Activated naive CD4-positive, alpha-beta T cell (primary cell): Measurements from ENCODE around the gene PBX3.
"Not testable (repeated sequence)": the region's sequence is repeated elsewhere in the genome, so short reads cannot be mapped to it uniquely, and the experiment has no call there.

Experiments
- DNase-seq, 4 experiments: peaks; one replicate each; lab custom pipeline; 2025; lab: John Stamatoyannopoulos, UW

Gene PBX3

DNA sequence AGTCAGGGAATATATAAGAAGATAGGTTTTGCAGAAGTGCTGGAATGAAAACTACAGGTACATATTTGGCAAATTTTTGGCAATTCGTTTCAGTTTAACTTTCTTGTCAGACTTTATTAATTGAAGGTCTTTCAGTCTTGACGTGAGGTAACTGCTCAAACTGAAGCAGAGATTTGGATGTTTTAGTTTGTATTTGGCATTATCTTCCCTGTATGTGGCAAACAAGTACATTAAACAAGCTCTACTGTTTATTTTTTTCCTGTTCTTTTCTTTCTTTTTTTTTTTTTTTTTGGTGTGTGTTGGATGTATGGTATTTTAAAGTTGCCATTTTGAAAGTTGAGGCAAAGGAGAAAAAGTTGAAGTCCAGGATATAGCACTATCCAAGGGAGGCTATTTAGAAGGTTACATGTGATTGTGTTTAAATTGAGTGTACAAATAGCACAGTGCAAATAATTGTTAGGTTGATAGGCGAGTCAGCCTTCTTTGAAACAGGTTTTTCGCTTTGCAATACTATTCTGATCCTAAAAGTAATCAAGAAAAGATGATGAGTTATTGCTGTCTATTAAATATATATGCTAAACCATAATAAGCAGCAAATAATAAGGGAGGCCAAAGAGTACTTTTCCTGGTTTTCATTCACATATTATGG, 2.2 kb downstream of the PBX3 start:
- DNase-seq: no peak

DNA sequence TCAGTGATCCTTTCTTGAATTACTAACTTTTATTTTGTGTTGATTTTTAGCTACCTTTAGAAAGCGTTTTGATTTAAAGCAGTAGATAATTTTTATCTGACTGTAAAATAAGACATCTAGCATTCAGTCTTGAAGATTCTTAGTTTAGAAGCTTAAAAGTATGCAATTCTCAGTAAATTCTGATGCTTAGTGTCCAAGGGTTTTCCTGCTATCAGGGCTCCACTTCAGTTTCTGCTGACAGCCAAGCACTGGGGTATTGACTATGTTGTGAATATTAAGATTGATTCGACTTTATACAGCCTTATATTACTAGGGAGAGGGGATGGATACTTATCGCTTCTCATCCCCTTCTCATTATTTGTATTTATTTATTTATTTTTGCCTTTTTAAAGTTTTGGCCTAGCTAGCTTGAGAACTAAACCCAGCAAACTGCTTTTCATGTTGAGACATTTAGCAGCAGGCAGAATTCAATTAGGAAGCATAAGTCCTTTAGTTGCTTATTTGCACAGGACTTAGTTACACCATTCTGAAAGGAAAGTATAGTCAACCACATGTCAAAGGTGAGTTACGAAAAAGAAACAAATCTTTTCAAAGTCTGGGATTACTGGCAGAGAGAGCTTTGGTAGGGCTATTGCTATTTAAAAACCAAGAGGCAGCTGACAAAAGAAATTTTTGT, 2.9 kb downstream of the PBX3 start:
- no peak for DNase-seq

DNA sequence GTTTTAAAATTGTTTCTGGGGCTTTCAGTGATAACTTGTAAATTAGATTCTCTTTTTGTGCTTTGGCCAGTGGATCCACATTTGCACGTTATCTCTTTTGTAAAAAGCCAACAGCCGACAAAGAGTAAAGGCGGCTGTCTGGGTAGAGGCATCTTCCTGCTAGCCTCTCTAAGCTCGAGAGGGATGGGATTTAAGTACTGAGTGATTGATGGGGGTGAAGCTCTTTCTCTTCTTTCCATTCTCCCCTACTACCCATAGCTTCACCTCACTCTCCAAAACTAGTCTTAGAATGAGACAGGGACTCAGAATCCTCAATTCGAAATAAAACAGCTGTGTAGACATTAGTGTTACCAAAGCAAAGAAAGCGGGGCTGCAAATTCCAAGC, 3.4 kb downstream of the PBX3 start:
- DNase-seq: no peak

DNA sequence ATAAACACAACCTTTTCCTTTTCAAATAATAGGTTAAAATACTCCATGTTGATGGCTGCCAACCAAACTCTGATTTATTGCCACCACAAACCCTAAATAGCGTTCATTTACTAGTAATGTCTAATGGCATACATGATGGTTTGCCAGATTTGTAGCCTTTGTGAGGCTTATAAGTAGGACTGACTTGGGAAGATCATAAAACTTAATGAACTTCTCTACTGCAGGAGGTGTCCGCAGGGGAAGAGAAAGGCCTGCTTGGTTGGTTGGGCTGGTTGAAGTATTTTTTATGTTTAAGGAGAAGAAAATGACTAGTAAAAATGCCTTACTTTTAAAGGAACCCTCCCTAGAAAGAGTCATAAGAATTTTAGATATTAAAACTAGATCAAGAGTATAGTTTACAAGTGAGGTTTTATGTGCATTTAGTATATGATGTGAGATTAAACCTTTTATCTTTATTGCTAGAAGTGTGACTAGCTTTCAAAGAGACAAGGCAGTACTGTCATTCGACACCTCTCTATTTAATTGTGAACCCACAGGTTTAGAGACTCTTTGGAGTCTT, 5.0 kb downstream of the PBX3 start:
- DNase-seq: no peak

DNA sequence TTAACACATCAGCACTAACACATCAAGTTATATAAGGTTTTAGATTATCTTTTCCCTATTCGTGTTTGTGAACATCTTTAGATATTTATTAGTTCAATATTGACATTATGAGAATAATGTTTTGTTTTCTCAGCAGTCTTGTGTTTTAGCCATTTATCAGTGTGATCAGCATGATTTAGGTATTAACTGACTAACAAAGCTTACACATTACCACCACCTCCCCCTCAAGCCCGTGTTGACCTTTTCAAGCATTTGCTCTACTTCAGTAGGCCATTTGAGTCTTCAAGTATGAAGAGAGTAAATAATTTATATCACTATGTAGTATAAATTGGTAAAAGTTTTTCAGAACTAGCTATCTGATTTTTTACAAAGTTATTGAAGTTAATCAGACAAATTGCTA, 6.9 kb downstream of the PBX3 start:
- DNase-seq: no peak

DNA sequence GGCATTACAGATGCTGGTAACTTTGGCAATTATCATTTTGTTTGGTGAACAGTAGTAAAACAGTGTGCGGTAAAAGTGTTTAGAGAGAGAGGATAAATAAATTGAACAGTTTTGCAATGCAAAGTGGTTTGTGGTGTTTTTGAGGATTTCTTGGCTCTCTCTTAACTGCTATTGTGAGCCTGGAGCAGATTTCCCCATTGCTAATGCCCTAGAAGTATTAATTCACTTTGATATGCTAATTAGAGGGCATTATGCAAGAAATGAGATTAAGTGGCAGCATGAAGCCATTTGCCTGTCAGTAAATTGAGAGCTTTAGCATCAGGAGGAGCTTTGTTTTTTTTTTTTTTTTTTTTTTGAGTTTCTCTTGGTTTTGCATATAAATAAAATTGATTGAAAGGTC, 8.2 kb downstream of the PBX3 start:
- DNase-seq: no peak

DNA sequence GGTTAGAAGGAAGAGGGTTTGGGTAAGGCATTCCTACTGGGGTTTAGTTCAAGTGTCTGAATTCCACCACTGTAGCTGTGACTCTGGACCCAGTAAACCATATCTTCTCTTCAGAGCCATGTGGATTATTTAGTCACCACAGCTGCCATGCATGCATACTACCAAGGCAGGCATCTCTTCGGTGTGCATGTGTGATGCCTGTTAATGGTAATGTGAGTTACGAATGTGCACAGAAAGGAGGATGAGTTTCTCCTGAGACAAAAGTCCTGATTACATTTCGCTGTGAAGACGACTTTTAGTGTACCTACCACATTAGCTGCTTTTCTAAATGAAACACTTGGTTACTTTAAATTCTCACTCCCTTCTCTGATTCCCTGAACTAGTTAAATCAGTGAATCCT, 9.3 kb downstream of the PBX3 start:
- DNase-seq: no peak

DNA sequence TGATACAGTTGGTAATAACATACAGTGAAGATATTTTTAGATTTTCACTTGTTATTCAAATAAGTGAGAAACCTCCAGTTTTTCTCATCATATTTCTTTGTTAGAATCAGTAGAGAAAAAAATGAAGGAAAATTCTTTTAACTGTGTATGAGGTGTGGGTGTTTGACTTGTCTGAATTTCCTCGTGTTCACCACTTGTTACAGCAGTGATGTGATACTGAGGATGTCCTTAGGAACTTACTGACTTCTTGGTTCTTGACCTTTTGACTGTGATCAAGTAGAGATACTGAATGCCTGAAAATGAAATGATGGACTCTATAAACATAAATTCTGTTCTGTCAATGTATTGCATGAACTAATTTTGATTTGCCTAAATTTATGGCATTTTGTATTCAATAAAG, 10.7 kb downstream of the PBX3 start:
- no peak for DNase-seq

DNA sequence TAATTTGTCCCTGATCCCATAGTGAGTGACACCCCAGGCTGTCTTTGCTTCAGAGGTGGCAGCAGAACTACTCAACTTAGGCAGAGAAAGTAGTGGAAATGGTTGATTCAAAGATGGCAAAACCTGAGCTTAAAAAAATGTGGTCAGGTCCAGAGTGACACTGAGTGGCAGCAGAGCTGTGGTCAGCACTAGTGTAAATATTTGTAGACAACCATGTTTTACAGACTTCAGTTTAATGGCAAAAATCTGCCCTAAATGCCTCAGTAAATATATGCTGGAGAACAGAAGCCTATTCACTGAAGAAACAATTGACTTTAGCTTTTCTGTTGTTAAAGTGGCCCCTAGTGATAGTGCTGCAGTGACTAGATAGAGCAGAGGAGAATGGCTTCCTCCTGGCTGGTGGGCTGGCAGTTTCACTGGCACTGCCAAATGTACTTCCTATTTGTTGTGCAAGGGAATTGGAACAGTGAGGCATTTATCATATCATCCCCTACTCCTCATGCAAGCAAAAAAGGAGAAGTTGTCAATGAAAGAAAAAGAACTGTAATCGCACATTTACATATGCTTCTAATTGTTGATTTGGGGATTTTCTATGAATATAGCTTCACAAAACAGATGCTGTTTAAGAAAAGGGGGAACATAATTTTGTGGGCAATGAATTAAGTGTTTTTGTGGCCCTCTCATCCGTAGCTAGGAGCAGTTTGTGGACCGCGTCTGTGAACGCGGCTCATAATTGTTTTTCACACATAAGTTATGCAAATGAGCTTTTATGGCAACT, 12.0 kb downstream of the PBX3 start:
- DNase-seq: no peak

DNA sequence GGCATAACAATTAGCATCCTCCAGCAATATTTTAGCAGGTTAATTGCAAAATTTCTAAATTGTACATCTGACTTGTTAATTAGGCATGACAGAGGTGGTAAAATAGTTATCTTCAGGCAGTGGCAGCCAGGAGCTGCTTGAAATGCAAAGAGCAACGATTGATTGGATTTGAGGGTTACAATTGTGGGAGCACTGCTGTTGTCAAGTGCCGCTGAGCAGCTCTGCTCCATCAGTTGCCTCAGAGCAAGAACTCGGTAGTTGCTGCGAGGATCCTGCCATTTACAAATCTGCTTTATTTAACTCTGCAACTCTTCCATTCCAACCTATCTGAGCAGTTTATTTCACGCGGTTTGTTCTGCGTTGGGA, 12.6 kb downstream of the PBX3 start:
- no peak for DNase-seq

DNA sequence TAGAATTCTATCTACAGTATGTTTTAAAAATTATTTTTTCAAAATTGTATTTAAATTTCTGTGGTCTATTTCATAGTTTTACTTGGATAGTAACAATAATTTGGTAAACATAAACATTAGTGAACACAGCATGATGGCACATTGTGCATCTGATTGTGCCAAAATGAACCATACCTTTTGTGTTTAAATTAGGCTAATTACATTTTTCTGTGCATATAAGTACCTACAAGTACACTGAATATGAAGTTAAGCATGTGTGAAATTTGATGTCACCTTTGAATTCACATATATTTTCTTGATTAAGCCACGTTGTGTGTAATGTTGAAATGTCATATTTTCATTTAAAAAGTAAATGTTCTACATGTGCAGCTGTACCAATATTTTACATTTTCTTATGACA, 13.4 kb downstream of the PBX3 start:
- DNase-seq: no peak

DNA sequence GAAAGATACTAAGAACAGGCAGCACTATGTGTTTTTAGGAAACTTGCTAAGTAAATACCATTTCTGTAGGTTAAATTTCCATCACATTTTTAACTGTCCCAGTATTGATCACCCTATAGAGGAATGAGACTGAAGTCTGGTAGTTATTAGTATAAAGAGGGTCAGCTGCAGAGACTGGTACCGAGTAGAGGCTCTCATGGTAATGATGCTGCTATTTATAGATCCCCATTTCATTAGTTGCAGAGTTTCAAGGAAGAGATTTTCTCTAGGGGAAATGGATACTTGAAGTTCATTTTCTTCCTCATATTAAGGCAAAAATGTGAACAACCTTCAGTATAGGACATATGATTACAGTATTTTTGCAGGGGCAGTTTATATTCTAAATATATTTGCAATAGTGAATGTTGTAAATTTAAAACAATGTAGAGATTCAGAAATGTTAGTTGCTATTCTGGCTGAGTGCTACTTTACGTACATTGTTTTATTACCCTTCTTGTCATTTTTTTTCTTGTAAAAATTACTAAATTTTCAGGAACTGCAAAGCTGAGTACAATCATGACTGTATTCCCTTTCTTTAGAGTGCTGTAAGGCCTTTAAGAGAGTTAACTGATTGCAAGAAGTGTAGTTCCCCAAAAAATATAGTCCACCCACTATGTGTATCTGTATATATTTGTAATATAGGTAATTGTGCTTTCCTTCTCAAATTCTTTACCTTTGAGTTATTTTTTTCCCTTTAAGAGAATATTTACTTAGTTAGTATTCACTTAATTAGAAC, 14.7 kb downstream of the PBX3 start:
- no peak for DNase-seq

DNA sequence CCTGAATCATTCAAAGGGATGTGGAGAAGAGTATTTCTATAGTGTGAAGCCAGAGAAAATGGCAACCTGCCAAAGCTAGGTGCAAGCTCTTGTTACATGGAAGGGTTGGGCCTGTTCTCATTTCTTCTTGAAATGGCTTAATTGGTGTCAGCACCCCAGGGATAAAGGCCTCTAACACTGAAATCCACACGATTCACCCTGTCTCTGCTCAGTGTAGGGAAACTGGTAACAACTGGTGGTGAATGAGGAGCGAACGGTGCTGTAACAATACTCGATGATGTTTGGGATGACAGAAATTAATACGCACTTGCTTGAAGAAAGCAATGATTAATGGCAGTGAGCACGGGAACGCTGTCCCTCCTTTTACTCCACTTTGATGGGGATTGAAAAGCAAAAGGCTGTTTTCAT, 16.2 kb downstream of the PBX3 start:
- no peak for DNase-seq

DNA sequence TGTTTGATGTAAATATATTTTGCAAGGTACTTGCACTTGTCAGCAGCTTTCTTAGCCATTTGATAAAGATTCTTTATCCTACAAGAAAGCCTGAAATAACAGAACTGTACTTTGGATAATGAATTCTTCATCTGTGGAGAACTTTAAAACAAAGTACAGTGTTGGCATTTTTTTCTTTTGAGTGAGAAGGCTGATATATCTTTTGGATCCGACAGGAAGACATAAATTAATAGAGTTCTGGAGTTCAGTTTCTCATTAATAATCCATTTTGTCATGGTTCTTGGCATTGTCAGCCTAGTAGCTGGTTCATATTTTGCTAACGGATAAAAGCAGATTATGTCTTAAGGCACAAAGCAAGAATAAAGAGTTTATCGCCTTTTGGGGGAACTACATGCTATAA, 17.0 kb downstream of the PBX3 start:
- no peak for DNase-seq

DNA sequence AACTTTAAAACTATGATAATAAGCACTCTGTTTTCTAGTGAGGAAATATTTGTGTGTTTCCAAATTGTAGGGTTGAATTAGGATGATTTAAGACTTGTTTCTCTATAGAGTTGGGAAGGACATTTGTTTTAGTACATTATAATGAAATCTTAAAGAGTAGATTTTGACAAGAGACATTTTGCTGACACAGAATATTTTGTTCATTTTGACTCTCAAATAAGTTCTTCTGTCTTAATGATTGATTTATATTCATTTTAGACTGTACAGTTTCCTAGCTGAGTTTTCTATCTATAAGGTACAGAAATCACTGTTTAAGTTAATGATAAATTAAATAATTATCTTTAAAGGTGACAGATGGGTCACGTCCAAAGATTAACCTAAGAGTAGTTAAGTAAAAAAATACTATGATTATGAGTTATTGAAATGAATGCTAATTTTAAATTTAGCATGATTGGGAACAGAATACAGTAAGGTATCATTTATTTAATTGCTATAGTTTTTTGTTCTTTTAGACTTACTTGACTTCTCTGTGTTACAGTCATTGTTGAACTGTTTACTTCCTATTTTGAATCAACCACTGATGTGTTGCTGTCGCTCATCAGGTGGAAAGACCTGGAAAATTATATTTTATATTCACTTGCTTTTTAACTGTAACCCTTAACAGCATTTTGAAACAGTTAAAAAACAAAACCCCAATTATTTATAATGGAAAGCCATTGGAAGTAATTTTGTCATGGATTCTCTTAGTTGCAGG, 19.5 kb downstream of the PBX3 start:
- DNase-seq: no peak

DNA sequence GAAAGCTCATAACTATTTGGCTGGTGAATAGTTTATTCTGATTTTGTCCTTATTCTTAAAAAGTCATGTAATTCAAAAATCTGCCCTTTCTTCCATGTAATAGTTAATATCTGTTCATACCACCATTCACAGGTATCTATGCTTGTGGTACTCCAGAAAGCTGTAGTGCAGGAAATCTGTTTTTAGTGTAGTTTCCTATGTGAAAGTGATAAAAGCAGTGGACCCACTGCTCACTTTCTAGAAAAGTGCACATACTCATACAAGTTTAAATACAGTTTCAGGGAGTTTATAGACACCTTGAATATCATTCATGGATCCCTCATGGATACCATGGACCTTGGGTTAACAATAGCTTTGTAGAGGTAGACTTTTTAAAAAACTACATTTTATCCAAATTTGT, 20.2 kb downstream of the PBX3 start:
- DNase-seq: no peak

DNA sequence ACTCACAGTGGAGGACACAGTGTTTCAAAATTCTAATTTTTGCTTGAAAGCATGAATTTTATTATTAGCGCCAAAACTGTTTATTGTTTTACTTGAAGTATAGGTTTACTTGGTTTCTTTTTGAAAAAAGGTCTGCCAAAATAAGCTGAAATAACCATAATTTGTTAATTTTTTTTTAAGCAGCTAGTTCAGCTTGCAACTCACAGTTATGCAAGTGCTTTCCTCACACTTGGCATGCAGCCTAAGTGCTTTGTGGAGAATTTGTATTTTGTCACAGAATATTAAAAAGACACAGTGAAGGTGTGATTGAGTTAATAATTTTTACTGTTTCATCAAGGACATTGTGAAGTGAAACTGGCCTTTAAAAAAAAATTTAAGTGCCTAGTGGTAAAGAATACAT, 21.6 kb downstream of the PBX3 start:
- no peak for DNase-seq

DNA sequence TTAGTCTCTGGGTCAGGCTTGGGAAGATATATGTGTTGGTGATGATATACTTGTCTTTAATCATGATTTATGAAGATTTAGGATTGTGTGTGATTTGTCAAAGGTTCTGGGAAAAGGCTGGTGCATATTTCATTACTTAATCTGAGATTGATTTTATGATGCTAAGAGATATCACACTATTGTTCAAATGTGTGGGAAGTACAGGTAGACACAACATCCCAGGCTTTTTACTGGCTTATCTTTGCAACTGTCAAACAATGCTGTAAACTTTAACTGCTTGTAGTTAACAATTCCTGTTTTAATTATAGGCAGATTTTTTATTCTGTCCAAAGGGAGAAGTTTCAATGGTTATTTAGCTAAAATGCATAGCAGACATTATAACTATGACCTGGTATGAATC, 23.9 kb downstream of the PBX3 start:
- DNase-seq: no peak

DNA sequence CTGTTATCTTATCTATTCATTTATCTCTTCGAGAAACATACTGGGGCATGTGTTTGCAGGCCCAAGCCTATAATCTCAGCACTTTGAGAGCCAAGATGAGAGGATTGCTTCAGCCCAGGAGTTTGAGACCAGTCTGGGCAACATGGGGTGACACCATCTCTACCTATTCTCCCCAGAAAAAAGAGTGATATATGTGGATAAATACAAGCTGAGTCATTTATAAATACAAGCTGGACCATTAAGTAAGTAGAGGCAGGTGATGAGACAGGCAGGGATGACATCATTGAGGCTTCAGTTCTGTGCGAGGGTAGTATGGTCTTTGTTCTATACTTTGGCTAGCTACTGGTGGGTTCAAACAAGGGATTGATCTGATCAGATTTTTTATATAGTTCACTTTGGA, 25.6 kb downstream of the PBX3 start:
- no peak for DNase-seq

DNA sequence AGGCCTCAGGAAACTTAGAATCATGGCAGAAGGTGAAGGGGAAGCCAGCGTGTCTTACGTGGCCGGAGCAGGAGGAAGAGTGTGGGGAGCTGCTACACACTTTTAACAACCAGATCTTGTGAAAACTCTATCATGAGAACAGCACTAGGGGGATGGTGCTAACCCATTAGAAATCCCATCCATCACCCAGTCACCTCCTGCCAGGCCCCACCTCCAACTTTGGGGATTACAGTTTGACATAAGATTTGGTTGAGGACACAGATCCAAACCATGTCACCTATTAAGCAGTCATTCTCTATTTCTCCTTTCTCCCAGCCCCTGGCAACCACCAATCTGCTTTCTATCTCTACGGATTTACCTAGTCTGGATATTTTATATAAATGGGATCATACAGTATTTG, 26.9 kb downstream of the PBX3 start:
- no peak for DNase-seq

DNA sequence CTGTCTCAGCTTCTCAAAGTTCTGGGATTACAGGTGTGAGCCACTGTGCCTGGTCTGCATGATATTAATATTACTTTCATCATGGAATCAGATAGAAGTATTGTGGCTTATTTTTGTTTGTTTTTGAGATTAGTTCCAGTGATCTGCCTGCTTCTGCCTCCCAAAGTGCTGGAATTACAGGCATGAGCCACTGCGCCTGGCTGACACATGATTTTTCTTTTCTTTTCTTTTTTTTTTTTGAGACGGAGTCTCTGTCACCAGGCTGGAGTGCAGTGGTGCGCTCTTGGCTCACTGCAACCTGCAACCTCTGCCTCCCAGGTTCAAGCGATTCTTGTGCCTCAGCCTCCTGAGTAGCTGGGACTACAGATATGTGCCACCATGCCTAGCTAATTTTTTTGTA, 29.6 kb downstream of the PBX3 start:
- not testable (repeated sequence) for DNase-seq
